Measurements from ENCODE around the gene SOWAHA. TPM values are rescaled to one million over a fixed set of nuclear protein-coding genes. Genes with fewer than 3 reads are reported as not detected.
A peak's percentile ranks its signal among the peaks of the same experiment; 100 is the strongest.

SOWAHA gene
- total RNA-seq, 1 donor from 2014 or later = 0.20 TPM

GRCh38 chr5:132821350-132821749, 8.2 kb downstream of the SOWAHA start:
- H3K9me3 Mint-ChIP-seq (ENCODE audit: unreplicated experiment) = no peaks in the 10 kb centered on the region
- Histone ChIP-seq H3K79me2 (ENCODE audit: insufficient read depth, low read length) (no peaks in the 10 kb centered on the region), H3K9me3 (ENCODE audit: insufficient read depth, low read depth, low read length) (no peaks in the 10 kb centered on the region), H3K9ac (ENCODE audit: low read length) (no peak overlapping the region), H3K36me3 (ENCODE audit: insufficient read depth, low read length) (no peaks in the 10 kb centered on the region), H3K27me3 (ENCODE audit: insufficient read depth, low read length) (no peaks in the 10 kb centered on the region), H3K27ac (ENCODE audit: low read depth, low read length) (no peak overlapping the region), H3K4me1 (ENCODE audit: insufficient read depth, low read length) (peaks cover 7% of the 10 kb centered on the region), H3K4me2 (ENCODE audit: low read length) (peak overlapping the region; percentile 1), H2AFZ (ENCODE audit: low read depth, low read length) (no peak overlapping the region), H3K4me3 (ENCODE audit: insufficient read depth, low read depth, low read length) (no peak overlapping the region), H4K20me1 (ENCODE audit: insufficient read depth, low read length) (peaks cover 3% of the 10 kb centered on the region)
- peaks cover 9% of the 10 kb centered on the region for H3K27me3 Mint-ChIP-seq (ENCODE audit: low read depth, unreplicated experiment)
- FAIRE-seq (no peak), DNase-seq (ENCODE audit: low read depth) (no peak)
- peaks cover 5% of the 10 kb centered on the region for H3K4me1 Mint-ChIP-seq (ENCODE audit: low read depth, unreplicated experiment)
- no peak overlapping the region for H3K4me3 Mint-ChIP-seq (ENCODE audit: unreplicated experiment)
- TF ChIP-seq EZH2 (IDR thresholded peaks at IDR 0.05; ENCODE audit: insufficient read depth, low read length) (no peak), CTCF (IDR thresholded peaks at IDR 0.05; ENCODE audit: insufficient read depth, low read depth, low read length) (no peak)
- H3K36me3 Mint-ChIP-seq (ENCODE audit: low read depth, unreplicated experiment) = peaks cover 6% of the 10 kb centered on the region
- H3K27ac Mint-ChIP-seq (ENCODE audit: unreplicated experiment) = no peak overlapping the region

DNA sequence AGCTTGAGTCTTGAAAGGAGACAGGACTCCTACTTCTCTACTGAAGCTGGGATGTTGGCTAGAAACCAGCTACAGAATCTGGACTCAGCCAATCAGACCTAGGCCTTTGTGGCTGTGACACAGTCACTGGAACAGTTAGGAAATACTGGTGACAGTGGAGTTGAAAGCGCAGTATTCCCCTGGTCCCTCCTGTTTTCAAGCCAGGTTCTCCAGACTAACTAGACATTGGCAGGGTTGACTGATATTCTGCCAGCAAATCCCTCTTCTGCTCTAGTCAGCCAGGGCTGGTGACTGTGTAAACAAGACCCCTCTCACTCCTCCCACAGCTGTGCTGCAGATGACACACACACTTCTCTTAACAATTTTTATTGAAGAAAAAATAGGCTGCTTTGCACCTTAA, 8.7 kb downstream of the SOWAHA start:
- Histone ChIP-seq H3K9me3 (ENCODE audit: insufficient read depth, low read depth, low read length) (no peaks in the 10 kb centered on the region), H3K27me3 (ENCODE audit: insufficient read depth, low read length) (no peaks in the 10 kb centered on the region), H3K79me2 (ENCODE audit: insufficient read depth, low read length) (no peaks in the 10 kb centered on the region), H3K9ac (ENCODE audit: low read length) (no peak overlapping the region), H3K4me2 (ENCODE audit: low read length) (no peak overlapping the region), H2AFZ (ENCODE audit: low read depth, low read length) (no peak overlapping the region), H3K4me3 (ENCODE audit: insufficient read depth, low read depth, low read length) (no peak overlapping the region), H3K36me3 (ENCODE audit: insufficient read depth, low read length) (no peaks in the 10 kb centered on the region), H4K20me1 (ENCODE audit: insufficient read depth, low read length) (peaks cover 4% of the 10 kb centered on the region), H3K4me1 (ENCODE audit: insufficient read depth, low read length) (peaks cover 7% of the 10 kb centered on the region), H3K27ac (ENCODE audit: low read depth, low read length) (no peak overlapping the region)
- no peak for TF ChIP-seq CTCF (IDR thresholded peaks at IDR 0.05; ENCODE audit: insufficient read depth, low read depth, low read length)
- no peak for TF ChIP-seq EZH2 (IDR thresholded peaks at IDR 0.05; ENCODE audit: insufficient read depth, low read length)
- Mint-ChIP-seq H3K4me1 (ENCODE audit: low read depth, unreplicated experiment) (peaks cover 5% of the 10 kb centered on the region), H3K27ac (ENCODE audit: unreplicated experiment) (no peak overlapping the region), H3K36me3 (ENCODE audit: low read depth, unreplicated experiment) (peaks cover 6% of the 10 kb centered on the region), H3K27me3 (ENCODE audit: low read depth, unreplicated experiment) (peaks cover 13% of the 10 kb centered on the region), H3K9me3 (ENCODE audit: unreplicated experiment) (no peaks in the 10 kb centered on the region), H3K4me3 (ENCODE audit: unreplicated experiment) (peak overlapping the region; percentile 14)
- FAIRE-seq (no peak), DNase-seq (ENCODE audit: low read depth) (peak; percentile 48)

- peak overlapping the region; percentile 82 for H3K4me2 ChIP-seq (ENCODE audit: low read length)
- Mint-ChIP-seq H3K4me3 (ENCODE audit: unreplicated experiment) (peak overlapping the region; percentile 54), H3K4me1 (ENCODE audit: low read depth, unreplicated experiment) (peaks cover 5% of the 10 kb centered on the region), H3K27ac (ENCODE audit: unreplicated experiment) (no peak overlapping the region), H3K36me3 (ENCODE audit: low read depth, unreplicated experiment) (peaks cover 13% of the 10 kb centered on the region), H3K27me3 (ENCODE audit: low read depth, unreplicated experiment) (peaks cover 24% of the 10 kb centered on the region), H3K9me3 (ENCODE audit: unreplicated experiment) (no peaks in the 10 kb centered on the region)
- peaks cover 7% of the 10 kb centered on the region for H3K4me1 ChIP-seq (ENCODE audit: insufficient read depth, low read length)
- peak; percentile 38 for DNase-seq (ENCODE audit: low read depth)
- no peaks in the 10 kb centered on the region for H3K27me3 ChIP-seq (ENCODE audit: insufficient read depth, low read length)
- no peak overlapping the region for H3K9ac ChIP-seq (ENCODE audit: low read length)
- no peaks in the 10 kb centered on the region for H3K9me3 ChIP-seq (ENCODE audit: insufficient read depth, low read depth, low read length)
- H3K36me3 ChIP-seq (ENCODE audit: insufficient read depth, low read length) = no peaks in the 10 kb centered on the region
- H4K20me1 ChIP-seq (ENCODE audit: insufficient read depth, low read length) = peaks cover 4% of the 10 kb centered on the region
- TF ChIP-seq EZH2 (IDR thresholded peaks at IDR 0.05; ENCODE audit: insufficient read depth, low read length) (no peak), CTCF (IDR thresholded peaks at IDR 0.05; ENCODE audit: insufficient read depth, low read depth, low read length) (no peak)
- peak overlapping the region; percentile 85 for H2AFZ ChIP-seq (ENCODE audit: low read depth, low read length)
- H3K79me2 ChIP-seq (ENCODE audit: insufficient read depth, low read length) = no peaks in the 10 kb centered on the region
- H3K4me3 ChIP-seq (ENCODE audit: insufficient read depth, low read depth, low read length) = peak overlapping the region; percentile 43
- FAIRE-seq = no peak
- no peak overlapping the region for H3K27ac ChIP-seq (ENCODE audit: low read depth, low read length)
Measured at GRCh38 chr5:132822650-132823480, 9.8 kb downstream of the SOWAHA start.

Data from astrocyte (in vitro differentiated cells and primary cell).